HepG2 (cell line): ENCODE results near the gene MIB1. TPM values are rescaled to one million over a fixed set of nuclear protein-coding genes. Genes with fewer than 3 reads are reported as not detected.

Source experiments
- IRF2 ChIP-seq: IDR thresholded peaks from 2 replicates; pipeline ENCODE4 v1.6.1; 2018; ENCODE audit warnings: missing genetic modification reagents, missing compliant biosample characterization
- PRMT3 ChIP-seq: sonication (generic); formaldehyde crosslinking; IDR thresholded peaks from 2 replicates; pipeline ENCODE4 v1.8.1; 2022; ENCODE audit warnings: low read depth, mild to moderate bottlenecking, moderate library complexity, missing genetic modification reagents, borderline replicate concordance
- REXO4 ChIP-seq: sonication (generic); formaldehyde crosslinking; IDR thresholded peaks from 2 replicates; pipeline ENCODE4 v1.8.0; 2022; ENCODE audit warnings: missing genetic modification reagents, mild to moderate bottlenecking, borderline replicate concordance
- RFXANK ChIP-seq: IDR thresholded peaks from 2 replicates; pipeline ENCODE4 v1.6.1; 2016
- TAF1 ChIP-seq: sonication (generic); formaldehyde crosslinking; IDR thresholded peaks from 2 replicates; pipeline ENCODE4 v1.4.0; 2020; ENCODE audit warnings: missing genetic modification reagents
- ZNF317 ChIP-seq: sonication (generic); formaldehyde crosslinking; IDR thresholded peaks from 2 replicates; pipeline ENCODE4 v1.5.0; 2020; ENCODE audit warnings: mild to moderate bottlenecking, missing genetic modification reagents
- ZNF337 ChIP-seq: sonication (generic); formaldehyde crosslinking; IDR thresholded peaks from 2 replicates; pipeline ENCODE4 v1.5.1; 2020; ENCODE audit warnings: missing genetic modification reagents, low read depth, mild to moderate bottlenecking, borderline replicate concordance
- ZNF510 ChIP-seq: sonication (generic); formaldehyde crosslinking; IDR thresholded peaks from 2 replicates; pipeline ENCODE4 v1.4.0; 2020; ENCODE audit warnings: low read depth, mild to moderate bottlenecking, missing genetic modification reagents
- ZNF616 ChIP-seq: sonication (generic); formaldehyde crosslinking; IDR thresholded peaks from 2 replicates; pipeline ENCODE4 v1.5.0; 2020; ENCODE audit warnings: low read depth, mild to moderate bottlenecking, missing genetic modification reagents
- ZSCAN22 ChIP-seq: sonication (generic); formaldehyde crosslinking; IDR thresholded peaks from 2 replicates; pipeline ENCODE4 v1.4.0; 2020; ENCODE audit warnings: mild to moderate bottlenecking, missing genetic modification reagents
- polyA plus RNA-seq, 8 experiments: library from polyadenylated mRNA; depleted of rRNA in 3 of 8; stranded (reverse) in 7 of 8; unstranded in 1 of 8; fragments of >200 nt; fragmentation: Illumina TruSeq in 4 of 8; extraction: Trizol in 4 of 8; gene quantifications; 2 replicates each; pipeline versions ENCODE4 v1.2.1 to v1.2.3, GENCODE V29; 2011 to 2016; ENCODE audit warnings: low read depth in 4 of 8, missing spikeins in 1 of 8, mixed read lengths in 1 of 8; ENCODE audit not compliant: insufficient read depth in 1 of 8
- total RNA-seq, 5 experiments: library from RNA; depleted of rRNA; stranded (reverse); fragments of >200 nt; fragmentation: Illumina TruSeq; extraction: Trizol; gene quantifications; 2 replicates each; pipeline ENCODE4 v1.2.3, GENCODE V29; 2016; ENCODE audit warnings: low read depth in 1 of 5
- TF ChIP-seq, protein P1 (sequence below): sonication (generic); formaldehyde crosslinking; IDR thresholded peaks from 2 replicates; pipeline ENCODE4 v1.5.1; 2020; ENCODE audit warnings: missing genetic modification reagents, mild to moderate bottlenecking, borderline replicate concordance
- TF ChIP-seq, protein P2 (sequence below): sonication (generic); formaldehyde crosslinking; conservative IDR thresholded peaks from 2 replicates; pipeline ENCODE4 v1.4.0; 2020; ENCODE audit warnings: missing genetic modification reagents
- TF ChIP-seq, protein P3 (sequence below): sonication (generic); formaldehyde crosslinking; IDR thresholded peaks from 2 replicates; pipeline ENCODE4 v1.4.0; 2020; ENCODE audit warnings: missing genetic modification reagents
- TF ChIP-seq, protein P4 (sequence below): sonication (generic); formaldehyde crosslinking; IDR thresholded peaks from 2 replicates; pipeline ENCODE4 v1.5.0; 2020; ENCODE audit warnings: missing genetic modification reagents, mild to moderate bottlenecking, borderline replicate concordance
- TF ChIP-seq, protein P5 (sequence below): sonication (generic); formaldehyde crosslinking; IDR thresholded peaks from 2 replicates; pipeline ENCODE4 v1.5.1; 2020; ENCODE audit warnings: missing genetic modification reagents, mild to moderate bottlenecking, borderline replicate concordance

MIB1 gene
- total and polyA plus RNA-seq, 2 of the 13 experiments (the other 11 are each of a cell fraction or from before 2014, with no cell fraction given) = 12.0 to 47.0 TPM

DNA sequence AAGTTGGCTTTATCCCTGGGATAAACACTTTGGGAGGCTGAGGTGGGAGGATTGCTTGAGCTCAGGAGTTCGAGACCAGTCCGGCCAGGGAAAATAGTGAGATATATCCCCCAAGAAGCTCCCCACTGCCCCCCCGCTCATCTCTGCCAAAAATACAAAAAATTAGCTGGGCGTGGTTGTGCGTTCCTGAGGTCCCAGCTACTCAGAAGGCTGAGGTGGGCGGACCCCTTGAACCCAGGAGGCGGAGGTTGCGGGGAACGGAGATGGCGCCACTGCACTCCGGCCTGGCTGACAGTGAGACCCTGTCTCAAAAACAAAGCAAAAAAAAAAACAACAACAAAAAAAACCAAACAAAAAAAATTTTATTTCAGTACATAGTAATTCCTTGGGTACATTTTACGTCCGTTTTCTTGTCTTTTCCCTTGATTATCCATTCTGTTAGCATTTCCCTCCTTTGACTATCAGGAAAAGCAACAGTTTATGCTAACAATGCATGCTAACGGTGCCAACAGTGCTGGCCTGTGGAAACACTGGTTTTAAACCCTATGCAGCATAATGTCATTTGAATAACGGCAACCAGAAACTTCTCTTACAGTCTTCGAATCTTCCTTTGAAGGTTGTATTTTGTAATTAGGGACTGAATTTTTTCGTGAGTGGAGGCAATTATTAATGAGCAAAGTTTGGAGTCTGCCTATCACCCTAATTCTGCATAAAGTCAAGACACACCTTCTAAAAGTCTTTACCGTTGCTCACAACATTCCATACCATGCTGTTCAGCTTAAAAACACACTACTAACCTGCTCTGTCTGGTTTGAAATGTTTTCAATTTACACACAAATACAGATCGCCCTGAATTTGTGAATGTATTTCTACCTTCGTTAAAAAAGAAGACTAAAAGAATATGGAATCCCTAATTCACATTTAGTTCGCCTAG is 721 bp upstream of the MIB1 start (continued):
- TF ChIP-seq, protein P1, sequence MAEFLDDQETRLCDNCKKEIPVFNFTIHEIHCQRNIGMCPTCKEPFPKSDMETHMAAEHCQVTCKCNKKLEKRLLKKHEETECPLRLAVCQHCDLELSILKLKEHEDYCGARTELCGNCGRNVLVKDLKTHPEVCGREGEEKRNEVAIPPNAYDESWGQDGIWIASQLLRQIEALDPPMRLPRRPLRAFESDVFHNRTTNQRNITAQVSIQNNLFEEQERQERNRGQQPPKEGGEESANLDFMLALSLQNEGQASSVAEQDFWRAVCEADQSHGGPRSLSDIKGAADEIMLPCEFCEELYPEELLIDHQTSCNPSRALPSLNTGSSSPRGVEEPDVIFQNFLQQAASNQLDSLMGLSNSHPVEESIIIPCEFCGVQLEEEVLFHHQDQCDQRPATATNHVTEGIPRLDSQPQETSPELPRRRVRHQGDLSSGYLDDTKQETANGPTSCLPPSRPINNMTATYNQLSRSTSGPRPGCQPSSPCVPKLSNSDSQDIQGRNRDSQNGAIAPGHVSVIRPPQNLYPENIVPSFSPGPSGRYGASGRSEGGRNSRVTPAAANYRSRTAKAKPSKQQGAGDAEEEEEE (CRISPR knock-in tag) = no peak
- TF ChIP-seq, protein P2, sequence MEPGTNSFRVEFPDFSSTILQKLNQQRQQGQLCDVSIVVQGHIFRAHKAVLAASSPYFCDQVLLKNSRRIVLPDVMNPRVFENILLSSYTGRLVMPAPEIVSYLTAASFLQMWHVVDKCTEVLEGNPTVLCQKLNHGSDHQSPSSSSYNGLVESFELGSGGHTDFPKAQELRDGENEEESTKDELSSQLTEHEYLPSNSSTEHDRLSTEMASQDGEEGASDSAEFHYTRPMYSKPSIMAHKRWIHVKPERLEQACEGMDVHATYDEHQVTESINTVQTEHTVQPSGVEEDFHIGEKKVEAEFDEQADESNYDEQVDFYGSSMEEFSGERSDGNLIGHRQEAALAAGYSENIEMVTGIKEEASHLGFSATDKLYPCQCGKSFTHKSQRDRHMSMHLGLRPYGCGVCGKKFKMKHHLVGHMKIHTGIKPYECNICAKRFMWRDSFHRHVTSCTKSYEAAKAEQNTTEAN (CRISPR knock-in tag) = no peak
- TF ChIP-seq, protein P3, sequence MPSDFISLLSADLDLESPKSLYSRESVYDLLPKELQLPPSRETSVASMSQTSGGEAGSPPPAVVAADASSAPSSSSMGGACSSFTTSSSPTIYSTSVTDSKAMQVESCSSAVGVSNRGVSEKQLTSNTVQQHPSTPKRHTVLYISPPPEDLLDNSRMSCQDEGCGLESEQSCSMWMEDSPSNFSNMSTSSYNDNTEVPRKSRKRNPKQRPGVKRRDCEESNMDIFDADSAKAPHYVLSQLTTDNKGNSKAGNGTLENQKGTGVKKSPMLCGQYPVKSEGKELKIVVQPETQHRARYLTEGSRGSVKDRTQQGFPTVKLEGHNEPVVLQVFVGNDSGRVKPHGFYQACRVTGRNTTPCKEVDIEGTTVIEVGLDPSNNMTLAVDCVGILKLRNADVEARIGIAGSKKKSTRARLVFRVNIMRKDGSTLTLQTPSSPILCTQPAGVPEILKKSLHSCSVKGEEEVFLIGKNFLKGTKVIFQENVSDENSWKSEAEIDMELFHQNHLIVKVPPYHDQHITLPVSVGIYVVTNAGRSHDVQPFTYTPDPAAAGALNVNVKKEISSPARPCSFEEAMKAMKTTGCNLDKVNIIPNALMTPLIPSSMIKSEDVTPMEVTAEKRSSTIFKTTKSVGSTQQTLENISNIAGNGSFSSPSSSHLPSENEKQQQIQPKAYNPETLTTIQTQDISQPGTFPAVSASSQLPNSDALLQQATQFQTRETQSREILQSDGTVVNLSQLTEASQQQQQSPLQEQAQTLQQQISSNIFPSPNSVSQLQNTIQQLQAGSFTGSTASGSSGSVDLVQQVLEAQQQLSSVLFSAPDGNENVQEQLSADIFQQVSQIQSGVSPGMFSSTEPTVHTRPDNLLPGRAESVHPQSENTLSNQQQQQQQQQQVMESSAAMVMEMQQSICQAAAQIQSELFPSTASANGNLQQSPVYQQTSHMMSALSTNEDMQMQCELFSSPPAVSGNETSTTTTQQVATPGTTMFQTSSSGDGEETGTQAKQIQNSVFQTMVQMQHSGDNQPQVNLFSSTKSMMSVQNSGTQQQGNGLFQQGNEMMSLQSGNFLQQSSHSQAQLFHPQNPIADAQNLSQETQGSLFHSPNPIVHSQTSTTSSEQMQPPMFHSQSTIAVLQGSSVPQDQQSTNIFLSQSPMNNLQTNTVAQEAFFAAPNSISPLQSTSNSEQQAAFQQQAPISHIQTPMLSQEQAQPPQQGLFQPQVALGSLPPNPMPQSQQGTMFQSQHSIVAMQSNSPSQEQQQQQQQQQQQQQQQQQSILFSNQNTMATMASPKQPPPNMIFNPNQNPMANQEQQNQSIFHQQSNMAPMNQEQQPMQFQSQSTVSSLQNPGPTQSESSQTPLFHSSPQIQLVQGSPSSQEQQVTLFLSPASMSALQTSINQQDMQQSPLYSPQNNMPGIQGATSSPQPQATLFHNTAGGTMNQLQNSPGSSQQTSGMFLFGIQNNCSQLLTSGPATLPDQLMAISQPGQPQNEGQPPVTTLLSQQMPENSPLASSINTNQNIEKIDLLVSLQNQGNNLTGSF (CRISPR knock-in tag) = no peak
- TF ChIP-seq ZNF317 (CRISPR knock-in tag) (no peak), TAF1 (no peak), ZNF616 (CRISPR knock-in tag) (no peak), ZSCAN22 (CRISPR knock-in tag) (no peak), PRMT3 (no peak), REXO4 (CRISPR knock-in tag) (no peak), IRF2 (CRISPR knock-in tag) (no peak), ZNF510 (no peak), ZNF337 (no peak), RFXANK (CRISPR knock-in tag) (no peak)
- TF ChIP-seq, protein P4, sequence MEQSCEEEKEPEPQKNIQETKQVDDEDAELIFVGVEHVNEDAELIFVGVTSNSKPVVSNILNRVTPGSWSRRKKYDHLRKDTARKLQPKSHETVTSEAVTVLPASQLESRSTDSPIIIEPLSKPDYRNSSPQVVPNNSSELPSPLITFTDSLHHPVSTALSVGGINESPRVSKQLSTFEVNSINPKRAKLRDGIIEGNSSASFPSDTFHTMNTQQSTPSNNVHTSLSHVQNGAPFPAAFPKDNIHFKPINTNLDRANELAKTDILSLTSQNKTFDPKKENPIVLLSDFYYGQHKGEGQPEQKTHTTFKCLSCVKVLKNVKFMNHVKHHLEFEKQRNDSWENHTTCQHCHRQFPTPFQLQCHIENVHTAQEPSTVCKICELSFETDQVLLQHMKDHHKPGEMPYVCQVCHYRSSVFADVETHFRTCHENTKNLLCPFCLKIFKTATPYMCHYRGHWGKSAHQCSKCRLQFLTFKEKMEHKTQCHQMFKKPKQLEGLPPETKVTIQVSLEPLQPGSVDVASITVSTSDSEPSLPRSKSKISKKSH (CRISPR knock-in tag) = no peak
- TF ChIP-seq, protein P5, sequence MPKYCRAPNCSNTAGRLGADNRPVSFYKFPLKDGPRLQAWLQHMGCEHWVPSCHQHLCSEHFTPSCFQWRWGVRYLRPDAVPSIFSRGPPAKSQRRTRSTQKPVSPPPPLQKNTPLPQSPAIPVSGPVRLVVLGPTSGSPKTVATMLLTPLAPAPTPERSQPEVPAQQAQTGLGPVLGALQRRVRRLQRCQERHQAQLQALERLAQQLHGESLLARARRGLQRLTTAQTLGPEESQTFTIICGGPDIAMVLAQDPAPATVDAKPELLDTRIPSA = no peak
